Measurements from ENCODE around the gene NTN1. TPM values are rescaled to one million over a fixed set of nuclear protein-coding genes. Genes with fewer than 3 reads are reported as not detected.

The NTN1 gene
- total RNA-seq, 1 donor from 2014 or later, result 0.68 TPM

DNA sequence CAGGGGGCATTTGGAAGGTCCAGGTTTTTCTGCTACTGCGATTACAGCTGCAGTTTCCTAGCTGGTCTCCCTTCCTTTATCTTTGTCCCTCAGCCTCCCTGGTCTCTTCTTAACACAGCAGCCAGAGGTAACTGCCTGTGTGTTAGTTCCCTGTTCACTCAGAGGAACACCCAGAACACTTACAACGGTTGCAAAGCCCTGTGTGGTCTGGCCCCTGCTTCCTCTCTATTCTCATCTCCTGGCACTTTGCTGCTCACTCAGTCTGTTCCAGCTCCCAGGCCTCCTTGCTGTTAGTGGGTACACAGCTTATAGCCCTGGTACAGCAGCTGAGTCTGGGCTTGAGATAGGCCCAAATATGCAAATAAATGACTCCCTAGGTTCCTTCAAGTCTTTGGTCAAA, 16.4 kb downstream of the NTN1 start:
- DNase-seq, result no peak

- no peak for DNase-seq
Observed at GRCh38 chr17:9038380-9038779, 17.1 kb downstream of the NTN1 start.

DNA sequence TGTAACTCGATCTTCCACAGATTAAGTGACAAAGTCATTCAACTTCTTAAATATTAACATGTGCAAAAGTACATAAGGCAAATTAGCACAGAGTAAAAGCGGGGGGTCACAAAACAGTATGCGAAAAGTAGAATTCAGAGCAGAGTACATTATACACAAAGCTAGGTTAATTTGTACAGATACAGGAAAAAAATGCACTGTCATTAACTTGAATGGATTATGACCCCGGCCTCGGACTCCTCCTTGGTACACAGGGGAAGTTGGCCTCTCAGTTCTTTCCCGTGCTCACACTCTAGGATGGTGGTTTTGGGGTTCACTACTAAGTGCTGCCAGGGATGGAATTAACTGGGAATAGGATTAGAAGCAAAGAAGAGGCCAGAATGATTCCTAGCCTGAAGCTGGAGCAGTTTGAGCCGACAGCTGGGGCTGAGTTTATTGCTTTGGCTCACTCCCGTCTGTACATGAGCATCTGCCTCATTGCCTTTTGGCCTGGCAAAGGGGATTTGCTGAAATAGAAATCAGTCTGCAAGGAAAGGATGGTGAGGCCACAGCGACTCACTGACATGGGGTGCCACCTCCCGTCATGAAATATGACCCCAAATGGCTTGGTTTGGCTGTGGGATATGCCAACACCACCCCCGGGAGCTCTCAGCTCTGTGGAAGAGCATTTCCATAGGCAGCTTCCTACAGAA, 23.6 kb downstream of the NTN1 start:
- DNase-seq, result no peak

DNA sequence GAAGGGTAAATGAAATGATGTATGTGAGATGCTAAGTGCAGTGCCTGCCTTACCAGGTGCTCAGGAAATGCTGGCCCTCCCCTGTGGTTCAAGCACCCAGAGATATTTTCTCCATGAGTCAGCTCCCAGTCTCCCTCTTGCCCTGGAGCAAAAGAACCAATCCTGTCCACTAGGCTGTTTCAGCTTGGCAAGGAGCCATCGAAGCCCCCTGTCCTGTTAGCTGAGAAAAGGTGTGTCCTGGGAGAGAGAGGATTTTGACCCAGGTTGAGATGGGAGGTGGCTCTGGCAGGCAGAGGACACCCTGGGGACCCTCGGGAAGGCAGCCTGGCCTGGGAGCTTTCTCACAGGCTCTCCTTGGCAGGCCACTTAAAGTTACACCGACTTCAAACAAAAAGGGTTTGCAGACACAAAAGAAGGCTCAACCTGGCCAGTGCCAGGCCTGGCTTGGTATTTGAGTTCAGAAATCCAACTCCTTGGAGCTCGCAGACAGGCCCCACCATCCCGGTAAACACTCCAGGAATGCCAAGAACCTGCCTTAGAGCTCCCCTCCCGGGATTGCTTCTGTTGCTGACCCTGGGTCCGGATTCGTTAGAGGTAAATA, 29.6 kb downstream of the NTN1 start:
- DNase-seq, result no peak

GRCh38 chr17:9051561-9051960, 30.3 kb downstream of the NTN1 start:
- no peak for DNase-seq

DNA sequence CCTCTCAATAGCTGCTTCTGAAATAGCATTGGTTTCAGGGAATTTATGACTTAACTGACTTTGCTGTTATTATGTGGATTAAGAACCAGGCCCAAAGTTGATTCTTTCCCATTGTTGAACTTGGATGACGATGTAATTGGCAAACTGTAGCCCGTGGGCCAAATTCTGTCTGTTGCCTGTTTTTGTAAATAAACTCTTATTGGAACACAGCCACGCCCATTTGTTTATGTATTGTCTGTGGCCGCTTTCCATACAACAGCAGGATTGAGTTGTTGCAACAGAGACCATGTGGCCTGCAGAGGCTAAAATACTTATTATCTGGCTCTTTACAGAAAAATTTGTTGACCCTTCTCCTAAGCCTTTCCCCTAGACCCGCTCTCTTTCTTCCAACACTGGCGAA, 31.6 kb downstream of the NTN1 start:
- DNase-seq, result no peak

GRCh38 chr17:9053406-9053805, 32.1 kb downstream of the NTN1 start:
- no peak for DNase-seq

DNA sequence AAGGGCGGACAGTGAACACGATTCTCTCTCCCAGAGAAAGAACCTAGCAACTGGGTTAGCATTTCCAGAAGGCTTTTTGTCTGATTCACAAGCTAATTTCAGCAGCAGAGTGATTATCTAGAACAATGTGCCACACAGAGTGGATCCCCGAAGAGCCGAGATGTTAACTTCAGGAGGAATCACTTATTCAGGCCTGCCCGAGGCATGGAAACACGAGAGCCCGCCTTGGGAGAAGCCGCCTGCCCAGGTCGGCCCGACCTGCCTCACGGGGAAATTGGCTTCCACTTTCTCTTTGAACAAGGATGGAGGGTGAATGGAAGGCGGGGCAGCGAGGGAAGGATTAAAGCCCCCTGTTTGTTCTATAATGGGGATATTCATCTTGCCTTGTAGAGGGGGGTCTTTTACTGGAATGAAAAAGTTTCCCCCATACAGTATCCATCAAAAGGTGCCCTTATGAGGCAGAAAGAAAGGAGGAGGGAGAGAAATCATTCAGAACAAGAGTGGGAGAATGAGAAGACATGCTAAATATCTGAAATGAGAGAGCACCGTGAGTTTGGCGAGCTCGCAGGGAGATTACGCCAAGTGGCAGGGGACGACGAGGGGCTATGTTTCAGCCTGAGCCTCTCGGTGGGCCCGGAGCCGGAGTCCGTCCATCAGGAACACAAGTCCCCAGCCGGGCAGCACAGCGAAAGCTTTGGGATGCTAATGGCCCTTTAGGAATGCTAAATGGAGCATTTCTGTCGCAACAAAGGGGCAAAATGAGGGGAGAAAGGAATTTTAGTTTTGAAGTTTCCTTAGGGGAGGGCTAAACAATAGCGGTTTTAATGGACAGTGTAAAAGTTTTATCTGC, 33.0 kb downstream of the NTN1 start:
- DNase-seq, result no peak

DNA sequence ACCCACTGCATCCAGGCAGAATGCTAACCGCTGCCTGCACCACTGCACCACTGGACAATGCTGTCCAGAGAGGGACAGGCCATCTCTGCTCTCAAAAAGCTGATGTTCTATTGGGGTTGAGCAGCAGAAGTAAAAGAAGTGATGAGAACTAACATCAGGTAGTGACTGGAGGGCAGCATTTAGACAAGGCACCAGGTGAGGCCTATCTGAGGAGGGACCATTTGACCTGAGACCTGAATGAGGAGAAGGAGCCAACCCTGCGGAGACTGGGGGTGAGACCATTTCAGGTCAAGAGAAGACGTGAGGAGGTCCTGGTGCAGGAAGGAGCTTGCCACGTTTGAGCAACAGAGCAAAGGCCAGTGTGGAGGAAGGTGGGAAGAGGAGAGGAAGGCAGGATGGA, 34.0 kb downstream of the NTN1 start:
- no peak for DNase-seq

- DNase-seq, result no peak
Observed at GRCh38 chr17:9056566-9056965, 35.3 kb downstream of the NTN1 start.

DNA sequence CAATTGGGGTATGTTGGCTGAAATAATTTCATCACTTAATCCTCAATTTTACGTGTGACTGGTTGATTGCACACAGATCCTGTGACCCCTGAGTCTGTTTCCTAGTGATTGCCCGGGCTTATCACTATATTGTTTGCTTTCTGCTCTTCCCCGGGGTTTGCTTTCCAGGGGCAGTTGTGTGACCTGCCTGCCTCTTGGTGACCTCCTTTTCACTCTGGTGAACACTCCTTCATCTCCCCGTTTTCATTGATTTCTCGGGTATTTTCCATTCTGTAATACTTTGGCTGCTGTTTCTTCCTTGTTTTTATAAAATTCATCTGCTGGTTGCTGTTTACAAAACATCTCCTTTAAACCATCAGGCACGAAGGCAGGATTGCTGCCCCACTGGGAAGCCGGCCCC, 36.0 kb downstream of the NTN1 start:
- DNase-seq, result no peak

- no peak for DNase-seq
Observed at GRCh38 chr17:9062399-9062902, 41.1 kb downstream of the NTN1 start.

- no peak for DNase-seq
Observed at GRCh38 chr17:9064311-9064834, 43.1 kb downstream of the NTN1 start.

DNA sequence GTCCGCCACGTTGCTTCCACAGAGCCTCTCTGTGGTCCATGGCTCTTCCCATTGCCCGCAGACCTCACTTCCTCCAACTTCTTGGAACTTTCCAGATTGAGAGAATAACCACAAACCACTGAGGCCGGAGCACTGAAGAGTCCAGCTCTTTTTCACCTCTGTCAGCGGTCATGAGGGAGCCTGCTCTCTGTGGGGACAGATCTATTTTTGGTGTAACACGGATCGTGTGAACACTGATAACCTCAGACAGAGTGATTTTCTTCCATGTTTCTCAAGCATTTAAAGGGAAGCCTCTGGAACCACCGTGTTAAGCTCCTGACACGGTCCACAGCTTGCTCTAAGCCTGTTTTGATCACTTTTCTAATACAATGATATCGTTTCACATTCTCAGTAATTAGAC, 49.7 kb downstream of the NTN1 start:
- no peak for DNase-seq

DNA sequence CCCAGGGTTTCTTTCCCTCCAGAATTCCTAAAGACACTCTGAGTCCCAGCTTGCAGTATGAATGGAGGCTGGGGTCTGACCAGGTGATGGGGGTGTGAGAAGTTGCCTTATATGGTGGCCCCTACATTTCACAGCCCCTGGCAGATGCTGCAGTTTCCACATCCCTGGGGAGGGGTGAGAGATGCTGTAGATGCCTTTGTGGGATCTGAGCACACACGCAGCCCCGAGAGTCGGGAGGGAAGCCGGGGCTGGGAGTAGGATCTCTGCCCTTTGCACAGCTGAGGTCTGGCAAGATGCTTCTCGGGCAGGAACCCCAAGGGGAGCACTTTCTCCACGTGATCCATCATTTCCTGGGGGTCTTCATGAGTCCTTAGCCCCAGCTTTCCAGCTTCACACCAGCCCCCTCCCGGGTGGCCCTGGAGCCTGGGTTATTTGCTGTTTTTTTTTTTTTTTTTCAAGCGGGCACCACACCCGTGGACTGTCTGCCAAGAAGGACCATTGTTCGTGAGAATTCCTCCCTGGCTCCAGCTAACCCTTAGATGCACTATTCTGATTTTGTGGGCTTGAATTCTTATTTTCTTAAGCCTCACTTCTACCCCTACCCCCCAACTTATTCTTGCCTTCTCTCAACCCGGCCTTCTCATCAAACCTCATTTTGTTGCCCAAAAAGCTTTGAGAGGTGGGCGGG, 50.6 kb downstream of the NTN1 start:
- no peak for DNase-seq

DNA sequence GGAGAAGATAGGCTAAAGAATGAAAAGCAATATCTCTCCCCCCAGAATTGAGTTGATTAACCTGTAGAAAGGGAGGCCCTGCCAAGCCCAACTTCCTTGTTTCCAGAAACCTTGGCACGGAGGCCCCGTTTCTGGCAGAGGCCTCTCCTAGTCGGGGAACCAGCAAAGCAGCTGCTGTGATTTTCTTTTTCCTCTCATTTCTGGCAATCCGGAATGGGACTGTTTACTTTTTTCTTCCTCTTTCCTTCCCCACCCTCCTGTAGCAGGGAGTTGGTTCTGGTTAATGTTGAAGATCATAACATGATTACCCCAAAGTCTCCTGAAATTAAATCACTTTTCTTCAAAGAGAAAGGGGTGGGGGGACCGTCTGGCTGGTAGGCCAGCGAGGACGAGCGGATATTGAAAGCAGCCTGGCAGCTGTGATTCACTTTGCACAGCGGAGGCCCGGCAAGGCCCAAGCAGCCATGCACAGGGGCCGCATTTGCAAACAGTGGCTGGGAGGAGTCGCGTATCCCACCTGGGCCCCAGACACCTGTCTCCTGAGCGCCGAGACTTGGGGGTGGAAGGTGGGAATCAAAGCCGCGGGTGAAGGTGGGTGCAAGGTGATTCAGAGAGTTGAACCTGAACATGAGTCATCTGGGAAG, 51.5 kb downstream of the NTN1 start:
- no peak for DNase-seq

GRCh38 chr17:9074131-9074530, 52.8 kb downstream of the NTN1 start:
- DNase-seq, result no peak

DNA sequence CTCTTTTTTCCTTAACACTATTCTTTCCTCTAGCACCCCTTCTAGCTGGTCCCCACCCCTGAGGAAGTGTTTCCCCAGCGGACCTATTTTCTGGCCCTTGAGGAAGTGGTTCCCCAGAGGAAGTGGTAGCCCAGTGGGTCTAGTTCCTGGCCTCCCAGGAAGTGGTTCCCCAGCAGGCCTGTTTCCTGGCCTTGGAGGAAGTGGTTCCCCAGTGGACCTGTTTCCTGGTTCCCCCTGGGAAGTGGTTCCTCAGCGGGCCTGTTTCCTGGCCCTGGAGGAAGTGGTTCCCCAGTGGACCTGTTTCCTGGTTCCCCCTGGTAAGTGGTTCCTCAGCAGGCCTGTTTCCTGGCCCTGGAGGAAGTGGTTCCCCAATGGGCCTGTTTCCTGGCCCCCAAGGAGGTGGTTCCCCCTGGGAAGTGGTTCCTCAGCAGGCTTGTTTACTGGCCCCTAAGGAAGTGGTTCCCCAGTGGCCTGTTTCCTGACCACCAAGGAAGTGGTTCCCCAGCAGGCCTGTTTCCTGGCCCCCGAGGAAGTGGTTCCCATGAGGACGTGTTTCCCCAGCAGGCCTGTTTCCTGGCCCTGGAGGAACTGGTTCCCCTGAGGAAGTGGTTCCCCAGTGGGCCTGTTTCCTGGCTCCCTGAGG, 58.3 kb downstream of the NTN1 start:
- DNase-seq, result no peak

GRCh38 chr17:9080296-9080914, 59.1 kb downstream of the NTN1 start:
- DNase-seq, result no peak

DNA sequence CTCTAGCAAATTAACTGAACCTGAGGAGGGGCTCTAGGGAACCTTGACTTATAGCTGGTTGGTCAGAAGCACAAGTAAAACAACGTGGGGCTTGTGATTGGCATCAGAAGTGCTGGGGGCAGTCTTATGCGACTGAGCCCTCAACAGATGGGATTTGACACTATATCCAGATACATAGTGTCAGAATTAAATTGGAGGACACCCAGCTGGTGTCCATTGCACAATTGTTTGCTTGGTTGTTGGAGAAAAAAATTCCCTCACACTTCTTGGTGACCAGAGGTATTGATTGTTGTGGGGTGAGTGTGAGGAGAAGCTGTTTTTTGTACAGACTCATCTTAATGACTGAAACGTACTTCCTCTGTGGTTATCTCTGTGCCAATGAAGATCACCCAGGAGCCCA, 59.7 kb downstream of the NTN1 start:
- no peak for DNase-seq

DNA sequence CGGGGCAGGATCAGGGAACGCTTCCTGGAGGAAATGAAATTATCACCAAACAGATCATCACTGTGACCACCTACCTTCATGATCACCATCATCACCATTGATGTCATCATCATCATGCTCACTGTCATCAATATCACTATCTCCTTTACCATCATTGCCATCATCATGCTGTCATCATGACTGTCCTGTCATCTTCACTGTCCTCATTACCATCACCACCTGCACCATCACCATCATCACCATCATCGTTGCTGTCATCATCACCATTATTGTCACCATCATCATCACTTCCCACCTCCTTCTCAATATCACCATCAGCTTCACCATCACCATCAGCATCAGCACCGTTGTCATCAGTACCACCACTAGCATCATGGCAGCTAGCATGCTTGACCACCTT, 65.3 kb downstream of the NTN1 start:
- DNase-seq, result no peak
